Body of pancreas (tissue), 4 donors: ENCODE measurements around the gene KLHL15. TPM values are rescaled to one million over a fixed set of nuclear protein-coding genes. Genes with fewer than 3 reads are reported as not detected.
"Not testable (repeated sequence)": the region's sequence is repeated elsewhere in the genome, so short reads cannot be mapped to it uniquely, and the experiment has no call there.

Source experiments
- ATAC-seq: fragments of 150-250 bp; one replicate; pipeline ENCODE4 v1.9.1; 2016
- DNase-seq, 4 donors: peaks; one replicate each; pipeline ENCODE4 v3.0.0-alpha.2; 2019
- H3K27ac ChIP-seq, 4 donors: fragments of 200-600 bp; sonication (generic); 1 replicate in 3 of 4; 2 replicates in 1 of 4; pipeline versions ENCODE4 v1.5.1 to v1.6.1; 2016 to 2019; ENCODE audit warnings: mild to moderate bottlenecking in 1 of 4, mixed read lengths in 1 of 4, moderate library complexity in 1 of 4
- H3K27me3 ChIP-seq, 2 donors: fragments of 200-600 bp; sonication (generic); one replicate each; pipeline ENCODE4 v1.6.0; 2016; ENCODE audit warnings: mild to moderate bottlenecking in 1 of 2
- H3K36me3 ChIP-seq, 2 donors: fragments of 200-600 bp; sonication (generic); replicated peaks in 1 of 2; 2 replicates each; pipeline ENCODE4 v1.5.1; 2016; ENCODE audit warnings: low read depth in 2 of 2; ENCODE audit not compliant: insufficient read depth in 1 of 2
- H3K4me1 ChIP-seq: fragments of 200-600 bp; sonication (generic); one replicate; pipeline ENCODE4 v1.6.0; 2016
- H3K4me3 ChIP-seq, 2 donors: fragments of 200-600 bp; sonication (generic); 1 replicate in 1 of 2; 2 replicates in 1 of 2; pipeline ENCODE4 v1.5.1; 2016 to 2019
- H3K9me3 ChIP-seq, 3 donors: fragments of 200-600 bp; sonication (generic); 1 replicate in 2 of 3; 2 replicates in 1 of 3; pipeline ENCODE4 v1.5.1; 2016
- CTCF ChIP-seq, 7 experiments: fragments of 450-650 bp in 4 of 7; fragments of 200-600 bp in 3 of 7; sonication (generic) in 3 of 7; IDR thresholded peaks; one replicate each; pipeline ENCODE4 v1.5.1; 2016 to 2019; ENCODE audit warnings: antibody characterized with exemption in 7 of 7
- POLR2A ChIP-seq, 3 donors: fragments of 450-650 bp; IDR thresholded peaks; one replicate each; pipeline ENCODE4 v1.6.1; 2016; ENCODE audit warnings: antibody characterized with exemption in 3 of 3, mild to moderate bottlenecking in 2 of 3
- WGBS, 2 donors: methylation state at CpG; one replicate each; pipeline ENCODE4 v1.1.5; 2017; 5-methylcytosine and 5-hydroxymethylcytosine counted together
- intact Hi-C: fragments of 100-400 bp; cut with DNase I; formaldehyde crosslinking; loops from one replicate; pipeline ENCODE4 v1.15.1; 2023
- total RNA-seq, 2 donors: library from RNA; depleted of rRNA; stranded (reverse); fragments of >200 nt; gene quantifications; one replicate each; pipeline ENCODE4 v1.1.0, GENCODE V29; 2016

Gene KLHL15
- total RNA-seq, 2 donors from 2014 or later = 4.7 to 7.6 TPM

GRCh38 chrX:23982891-23983290, 44.1 kb downstream of the KLHL15 start:
- no peaks in the 10 kb centered on the region for H3K9me3 ChIP-seq
- TF ChIP-seq POLR2A (IDR thresholded peaks at IDR 0.05) = no peak
- TF ChIP-seq CTCF (IDR thresholded peaks at IDR 0.05) = no peak
- peaks cover 7% of the 10 kb centered on the region for H3K4me1 ChIP-seq
- H3K27ac ChIP-seq = no peak overlapping the region
- H3K4me3 ChIP-seq = no peak overlapping the region
- DNase-seq = no peak
- WGBS, 2 donors = 93 to 100% methylated on average over 1 of the region's 1 CpG
- no peaks in the 10 kb centered on the region for H3K36me3 ChIP-seq
- no peak for ATAC-seq
- intact Hi-C loops = no loop called here
- H3K27me3 ChIP-seq = no peaks in the 10 kb centered on the region

GRCh38 chrX:23981711-23982110, 45.3 kb downstream of the KLHL15 start:
- Histone ChIP-seq H3K9me3 (no peaks in the 10 kb centered on the region), H3K27ac (no peak overlapping the region), H3K4me3 (no peak overlapping the region), H3K36me3 (no peaks in the 10 kb centered on the region), H3K27me3 (no peaks in the 10 kb centered on the region), H3K4me1 (peaks cover 7% of the 10 kb centered on the region)
- ATAC-seq (no peak), DNase-seq (no peak)
- intact Hi-C loops = no loop called here
- 95 to 100% methylated on average over 2 of the region's 2 CpGs for WGBS, 2 donors
- no peak for TF ChIP-seq CTCF (IDR thresholded peaks at IDR 0.05)

GRCh38 chrX:23981222-23981621, 45.8 kb downstream of the KLHL15 start:
- ATAC-seq (no peak), DNase-seq (no peak)
- WGBS, 2 donors = 80 to 91% methylated on average over 4 of the region's 4 CpGs
- no peak overlapping the region for H3K4me3 ChIP-seq
- H3K36me3 ChIP-seq = no peaks in the 10 kb centered on the region
- no peak overlapping the region for H3K27ac ChIP-seq
- intact Hi-C loops = no loop called here
- no peaks in the 10 kb centered on the region for H3K27me3 ChIP-seq
- TF ChIP-seq CTCF (IDR thresholded peaks at IDR 0.05) (no peak), POLR2A (IDR thresholded peaks at IDR 0.05) (no peak)
- H3K9me3 ChIP-seq = no peaks in the 10 kb centered on the region
- peaks cover 7% of the 10 kb centered on the region for H3K4me1 ChIP-seq

GRCh38 chrX:23980011-23980441, 47.0 kb downstream of the KLHL15 start:
- WGBS, 2 donors = 20 to 30% methylated on average over 3 to 5 of the region's 5 CpGs
- ATAC-seq (no peak), DNase-seq (no peak)
- no peak for TF ChIP-seq CTCF (IDR thresholded peaks at IDR 0.05)
- TF ChIP-seq POLR2A (IDR thresholded peaks at IDR 0.05) = no peak
- Histone ChIP-seq H3K27ac (no peak overlapping the region), H3K36me3 (no peaks in the 10 kb centered on the region), H3K4me3 (no peak overlapping the region), H3K4me1 (peaks cover 7% of the 10 kb centered on the region), H3K27me3 (no peaks in the 10 kb centered on the region), H3K9me3 (no peaks in the 10 kb centered on the region)
- intact Hi-C loops = no loop called here

GRCh38 chrX:23978491-23978890, 48.5 kb downstream of the KLHL15 start:
- no peak overlapping the region for H3K27ac ChIP-seq
- peaks cover 7% of the 10 kb centered on the region for H3K4me1 ChIP-seq
- DNase-seq (no peak), ATAC-seq (no peak)
- H3K27me3 ChIP-seq = no peaks in the 10 kb centered on the region
- no peaks in the 10 kb centered on the region for H3K36me3 ChIP-seq
- no peak overlapping the region for H3K4me3 ChIP-seq
- 94 to 100% methylated on average over 1 to 4 of the region's 4 CpGs for WGBS, 2 donors
- TF ChIP-seq POLR2A (IDR thresholded peaks at IDR 0.05) (no peak), CTCF (IDR thresholded peaks at IDR 0.05) (no peak)
- intact Hi-C loops = no loop called here
- H3K9me3 ChIP-seq = no peaks in the 10 kb centered on the region

- DNase-seq, H3K27me3 ChIP-seq, H3K4me3 ChIP-seq, H3K4me1 ChIP-seq, H3K27ac ChIP-seq, intact Hi-C loops, H3K36me3 ChIP-seq, ATAC-seq, H3K9me3 ChIP-seq: not testable (repeated sequence)
- WGBS, 2 donors = 84 to 92% methylated on average over 7 of the region's 8 CpGs
Measured at GRCh38 chrX:23965630-23966029, 61.4 kb downstream of the KLHL15 start.
